GM19099 (cell line): Measurements from ENCODE around the gene JAK3.
A peak's percentile ranks its signal among the peaks of the same experiment; 100 is the strongest.

Source experiments
- POLR2A ChIP-seq: IDR thresholded peaks from 3 replicates; pipeline ENCODE4 v1.6.1; 2011; ENCODE audit warnings: low read depth; ENCODE audit not compliant: insufficient read length; ENCODE audit errors: extremely low read depth

Gene JAK3

GRCh38 chr19:17859533-17860330, 11.9 kb upstream of the JAK3 start, which contains the start of gene RPL18A:
Gene RPL18A, plus strand, starts transcription at chr19:17859910. Its CDS starts 47 bp downstream, at chr19:17859957.
- TF ChIP-seq POLR2A: peak; percentile 98

GRCh38 chr19:17855280-17856152, 7.7 kb upstream of the JAK3 start:
- no peak for TF ChIP-seq POLR2A

GRCh38 chr19:17854061-17854460, 6.3 kb upstream of the JAK3 start:
- TF ChIP-seq POLR2A: no peak

GRCh38 chr19:17848595-17849292, 962 bp upstream of the JAK3 start:
- TF ChIP-seq POLR2A: no peak

- no peak for TF ChIP-seq POLR2A
These were observed 1.6 kb downstream of the JAK3 start for GRCh38 chr19:17846146-17846545.

- TF ChIP-seq POLR2A: no peak
These were observed 3.8 kb downstream of the JAK3 start for GRCh38 chr19:17843908-17844490.

- TF ChIP-seq POLR2A: no peak
These were observed 4.4 kb downstream of the JAK3 start for GRCh38 chr19:17843292-17843827.

- no peak for TF ChIP-seq POLR2A
These were observed 5.0 kb downstream of the JAK3 start for GRCh38 chr19:17842663-17843291.

GRCh38 chr19:17841810-17842662, 5.7 kb downstream of the JAK3 start:
- TF ChIP-seq POLR2A: no peak

GRCh38 chr19:17841371-17841809, 6.4 kb downstream of the JAK3 start:
- TF ChIP-seq POLR2A: no peak

GRCh38 chr19:17840019-17840418, 7.8 kb downstream of the JAK3 start:
- TF ChIP-seq POLR2A: no peak

GRCh38 chr19:17837972-17838371, 9.8 kb downstream of the JAK3 start:
- no peak for TF ChIP-seq POLR2A

- TF ChIP-seq POLR2A: no peak
These were observed 11.3 kb downstream of the JAK3 start for GRCh38 chr19:17836530-17836929.
